COLO829 (cell line): ENCODE results near the gene OR13J1.

Source experiments
- DNase-seq: peaks from one replicate; pipeline ENCODE4 v3.0.0; 2012; ENCODE audit warnings: low spot score

OR13J1 gene

GRCh38 chr9:35834260-35835215, 35.7 kb downstream of the OR13J1 start:
- no peak for DNase-seq

- DNase-seq = no peak
Measured at GRCh38 chr9:35832814-35833213, 37.4 kb downstream of the OR13J1 start.

GRCh38 chr9:35831040-35831439, 39.2 kb downstream of the OR13J1 start:
- no peak for DNase-seq

GRCh38 chr9:35829764-35830096, 40.5 kb downstream of the OR13J1 start:
- DNase-seq = no peak

GRCh38 chr9:35829084-35829763, 41.0 kb downstream of the OR13J1 start, which contains the start of gene TMEM8B:
Gene TMEM8B, plus strand, starts transcription at chr9:35829228. Its CDS starts 220 bp downstream, at chr9:35829448.
- peak; percentile 92 for DNase-seq

GRCh38 chr9:35828716-35829083, 41.5 kb downstream of the OR13J1 start, which contains the start of gene FAM221B:
Gene FAM221B, minus strand, starts transcription at chr9:35828732. Its CDS starts 2,571 bp downstream, at chr9:35826161.
- no peak for DNase-seq

GRCh38 chr9:35827486-35827885, 42.7 kb downstream of the OR13J1 start:
- DNase-seq = no peak

- peak; percentile 74 for DNase-seq
Measured at GRCh38 chr9:35826071-35826701, 44.0 kb downstream of the OR13J1 start.

GRCh38 chr9:35822926-35823325, 47.3 kb downstream of the OR13J1 start:
- DNase-seq = no peak

- DNase-seq = no peak
Measured at GRCh38 chr9:35820076-35820475, 50.1 kb downstream of the OR13J1 start.
